Natural killer cell (primary cell): ENCODE results near the gene RAX2. TPM values are rescaled to one million over a fixed set of nuclear protein-coding genes. Genes with fewer than 3 reads are reported as not detected.

Source experiments
- ATAC-seq, 3 donors: fragments of 150-1000 bp in 2 of 3; fragments of 200-7000 bp in 1 of 3; cut with Tn5 transposase; 1 replicate in 1 of 3; 2 replicates in 2 of 3; pipeline ENCODE4 v1.10.0; 2021; ENCODE audit warnings: mild to moderate bottlenecking in 2 of 3, moderate library complexity in 2 of 3
- DNase-seq, 2 donors: peaks; one replicate each; pipeline versions ENCODE4 v3.0.0 to v3.0.0-alpha.2; 2013 to 2021; ENCODE audit warnings: mixed read lengths in 1 of 2
- H3K27ac ChIP-seq: one replicate; pipeline ENCODE4 v1.5.1; 2013; ENCODE audit warnings: mild to moderate bottlenecking, low read length
- H3K27me3 ChIP-seq: one replicate; pipeline ENCODE4 v1.6.1; 2013; ENCODE audit warnings: low read length; ENCODE audit not compliant: control insufficient read depth, insufficient read depth
- H3K36me3 ChIP-seq: one replicate; pipeline ENCODE4 v1.6.1; 2013; ENCODE audit warnings: low read length; ENCODE audit not compliant: control insufficient read depth, insufficient read depth
- H3K4me1 ChIP-seq: one replicate; pipeline ENCODE4 v1.6.1; 2013; ENCODE audit warnings: low read length; ENCODE audit not compliant: control insufficient read depth, insufficient read depth
- H3K4me3 ChIP-seq: one replicate; pipeline ENCODE4 v1.5.1; 2013; ENCODE audit warnings: low read length
- H3K9me3 ChIP-seq: one replicate; pipeline ENCODE4 v1.6.1; 2013; ENCODE audit warnings: low read length; ENCODE audit not compliant: control insufficient read depth, insufficient read depth
- H3K27ac Mint-ChIP-seq, 2 donors: one replicate each; pipeline ENCODE4 v1.8.0; 2022; ENCODE audit warnings: mild to moderate bottlenecking in 2 of 2, mixed read lengths in 2 of 2, moderate library complexity in 1 of 2
- H3K27me3 Mint-ChIP-seq, 2 donors: one replicate each; pipeline ENCODE4 v1.8.0; 2022; ENCODE audit warnings: low read depth in 2 of 2, mixed read lengths in 2 of 2
- H3K36me3 Mint-ChIP-seq: one replicate; pipeline ENCODE4 v1.8.0; 2022; ENCODE audit warnings: mixed read lengths
- H3K4me1 Mint-ChIP-seq, 2 donors: one replicate each; pipeline ENCODE4 v1.8.0; 2022; ENCODE audit warnings: mixed read lengths in 2 of 2
- H3K4me3 Mint-ChIP-seq: one replicate; pipeline ENCODE4 v1.8.0; 2022; ENCODE audit warnings: mild to moderate bottlenecking, moderate library complexity, mixed read lengths
- H3K9me3 Mint-ChIP-seq, 2 donors: one replicate each; pipeline ENCODE4 v1.8.0; 2022; ENCODE audit warnings: mixed read lengths in 2 of 2
- WGBS: methylation state at CpG from one replicate; pipeline ENCODE4 v1.1.7; 2013; ENCODE audit warnings: missing lambda C conversion rate; ENCODE audit not compliant: insufficient coverage; 5-methylcytosine and 5-hydroxymethylcytosine counted together
- intact Hi-C: fragments of 100-400 bp; cut with micrococcal nuclease; formaldehyde crosslinking; loops from one replicate; pipeline ENCODE4 v1.14.2; 2022
- total RNA-seq, 4 donors: library from RNA; stranded (reverse); fragments of 120-200 nt in 1 of 4; gene quantifications; one replicate each; pipeline versions ENCODE4 v1.2.3 to v1.2.4, GENCODE V29; 2013 to 2022
- TF ChIP-seq, protein P1 (sequence below): fragments of 200-600 bp; IDR thresholded peaks from one replicate; pipeline ENCODE4 v1.8.0; 2022; ENCODE audit warnings: antibody characterized with exemption

RAX2 gene
- total RNA-seq, 3 donors from 2014 or later (not counting 1 experiment from before 2014, with no cell fraction given), result not detected

DNA sequence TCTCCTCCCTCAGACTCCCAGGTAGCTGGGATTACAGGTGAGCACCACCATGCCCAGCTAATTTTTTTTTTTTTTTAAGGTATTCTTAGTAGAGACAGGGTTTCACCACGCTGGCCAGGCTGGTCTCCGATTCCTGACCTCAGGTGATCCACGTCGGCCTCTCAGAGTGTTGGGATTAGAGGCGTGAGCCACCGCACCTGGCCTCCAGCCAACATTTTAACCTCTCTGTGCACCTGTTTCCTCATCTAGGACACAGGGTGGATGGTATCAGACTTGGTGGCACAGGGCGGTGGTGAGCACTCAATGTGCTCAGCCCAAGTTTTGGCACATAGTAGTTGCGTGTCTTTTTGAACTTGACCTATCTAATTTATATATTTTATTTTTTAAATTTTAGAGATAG lies 23.1 kb downstream of the RAX2 start:
- H3K9me3 ChIP-seq, result no peaks in the 10 kb centered on the region
- whole genome bisulfite sequencing, result 94% methylated on average over 7 of the region's 8 CpGs

DNA sequence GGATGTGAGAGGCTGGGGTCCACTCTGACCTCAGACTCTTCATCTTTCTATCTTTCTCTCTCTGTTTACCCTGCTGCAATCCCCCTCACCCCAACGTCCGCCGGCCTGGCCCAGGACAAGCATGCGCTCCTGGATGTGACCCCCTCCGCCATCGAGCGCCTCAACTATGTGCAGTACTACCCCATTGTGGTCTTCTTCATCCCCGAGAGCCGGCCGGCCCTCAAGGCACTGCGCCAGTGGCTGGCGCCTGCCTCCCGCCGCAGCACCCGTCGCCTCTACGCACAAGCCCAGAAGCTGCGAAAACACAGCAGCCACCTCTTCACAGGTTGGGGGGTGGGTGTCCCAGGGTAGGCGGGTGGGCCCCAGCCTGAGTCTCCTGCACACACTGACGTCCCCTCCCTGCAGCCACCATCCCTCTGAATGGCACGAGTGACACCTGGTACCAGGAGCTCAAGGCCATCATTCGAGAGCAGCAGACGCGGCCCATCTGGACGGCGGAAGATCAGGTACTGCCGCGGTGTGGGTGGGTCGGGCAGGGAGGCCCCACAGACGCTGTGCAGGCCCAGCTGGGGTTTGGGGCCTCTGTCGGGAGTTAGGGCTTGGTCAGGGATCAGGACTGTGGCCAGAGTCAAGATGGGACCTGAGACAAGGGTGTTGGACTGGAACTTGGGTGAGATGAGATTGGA lies 25.5 kb downstream of the RAX2 start:
- Mint-ChIP-seq H3K27ac (no peak overlapping the region), H3K4me1 (no peaks in the 10 kb centered on the region), H3K27me3 (no peaks in the 10 kb centered on the region), H3K36me3 (no peaks in the 10 kb centered on the region), H3K4me3 (no peak overlapping the region), H3K9me3 (no peaks in the 10 kb centered on the region)
- no peak for DNase-seq
- Histone ChIP-seq H3K4me1 (no peaks in the 10 kb centered on the region), H3K9me3 (no peaks in the 10 kb centered on the region), H3K27ac (no peak overlapping the region), H3K4me3 (no peak overlapping the region), H3K27me3 (no peaks in the 10 kb centered on the region), H3K36me3 (peaks cover 16% of the 10 kb centered on the region)
- TF ChIP-seq, protein P1, sequence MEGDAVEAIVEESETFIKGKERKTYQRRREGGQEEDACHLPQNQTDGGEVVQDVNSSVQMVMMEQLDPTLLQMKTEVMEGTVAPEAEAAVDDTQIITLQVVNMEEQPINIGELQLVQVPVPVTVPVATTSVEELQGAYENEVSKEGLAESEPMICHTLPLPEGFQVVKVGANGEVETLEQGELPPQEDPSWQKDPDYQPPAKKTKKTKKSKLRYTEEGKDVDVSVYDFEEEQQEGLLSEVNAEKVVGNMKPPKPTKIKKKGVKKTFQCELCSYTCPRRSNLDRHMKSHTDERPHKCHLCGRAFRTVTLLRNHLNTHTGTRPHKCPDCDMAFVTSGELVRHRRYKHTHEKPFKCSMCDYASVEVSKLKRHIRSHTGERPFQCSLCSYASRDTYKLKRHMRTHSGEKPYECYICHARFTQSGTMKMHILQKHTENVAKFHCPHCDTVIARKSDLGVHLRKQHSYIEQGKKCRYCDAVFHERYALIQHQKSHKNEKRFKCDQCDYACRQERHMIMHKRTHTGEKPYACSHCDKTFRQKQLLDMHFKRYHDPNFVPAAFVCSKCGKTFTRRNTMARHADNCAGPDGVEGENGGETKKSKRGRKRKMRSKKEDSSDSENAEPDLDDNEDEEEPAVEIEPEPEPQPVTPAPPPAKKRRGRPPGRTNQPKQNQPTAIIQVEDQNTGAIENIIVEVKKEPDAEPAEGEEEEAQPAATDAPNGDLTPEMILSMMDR, result no peak
- whole genome bisulfite sequencing, result 84% methylated on average over 31 of the region's 31 CpGs
- intact Hi-C loops, result no loop called here
- no peak for ATAC-seq

More for the DNA sequence above, 23.1 kb downstream of the RAX2 start:
- H3K4me1 ChIP-seq, result no peaks in the 10 kb centered on the region
- no peaks in the 10 kb centered on the region for H3K27me3 ChIP-seq
- Mint-ChIP-seq H3K9me3 (no peaks in the 10 kb centered on the region), H3K27ac (no peak overlapping the region), H3K4me3 (no peak overlapping the region), H3K36me3 (no peaks in the 10 kb centered on the region), H3K27me3 (no peaks in the 10 kb centered on the region), H3K4me1 (no peaks in the 10 kb centered on the region)
- DNase-seq (no peak), ATAC-seq (no peak)
- H3K4me3 ChIP-seq, result no peak overlapping the region
- peaks cover 26% of the 10 kb centered on the region for H3K36me3 ChIP-seq
- H3K27ac ChIP-seq, result no peak overlapping the region
- intact Hi-C loops, result no loop called here
- TF ChIP-seq, protein P1, result no peak

DNA sequence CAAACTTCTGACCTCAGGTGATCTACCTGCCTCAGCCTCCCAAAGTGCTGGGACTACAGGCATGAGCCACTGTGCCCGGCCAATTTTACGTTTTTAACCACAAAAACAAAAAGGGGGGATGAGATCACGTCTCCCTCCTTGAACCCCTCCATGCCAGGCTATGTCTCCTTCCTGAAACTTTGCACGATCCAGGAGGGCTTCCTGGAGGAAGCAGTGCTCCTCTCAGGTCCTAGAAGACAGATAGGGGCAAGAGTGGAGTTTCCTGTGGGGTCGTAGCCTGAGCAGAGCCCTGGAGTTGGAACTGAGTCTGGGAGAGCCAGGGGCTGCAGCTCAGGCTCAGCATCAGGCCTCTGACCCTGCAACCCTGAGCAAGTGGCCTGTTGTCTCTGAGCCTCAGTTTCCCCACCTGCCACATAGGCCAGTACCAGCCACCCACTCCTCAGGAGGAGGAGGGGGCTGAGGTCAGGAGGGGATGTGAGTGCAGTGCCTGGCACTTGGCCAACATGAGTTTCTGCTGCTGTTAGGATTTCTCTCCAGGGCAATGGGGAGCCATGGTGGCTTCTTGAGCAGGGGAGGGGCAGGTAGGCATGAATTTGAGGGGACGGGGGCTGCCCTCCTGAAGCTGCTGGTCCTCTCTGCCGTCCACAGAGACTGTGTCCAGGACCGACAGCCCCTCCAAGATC lies 26.5 kb downstream of the RAX2 start:
- TF ChIP-seq, protein P1, result no peak
- no peak for DNase-seq
- Histone ChIP-seq H3K27me3 (no peaks in the 10 kb centered on the region), H3K4me3 (no peak overlapping the region), H3K36me3 (peaks cover 10% of the 10 kb centered on the region), H3K9me3 (no peaks in the 10 kb centered on the region), H3K4me1 (no peaks in the 10 kb centered on the region), H3K27ac (no peak overlapping the region)
- intact Hi-C loops, result no loop called here
- WGBS, result 73% methylated on average over 7 of the region's 8 CpGs
- H3K36me3 Mint-ChIP-seq, result no peaks in the 10 kb centered on the region
- H3K4me3 Mint-ChIP-seq, result no peak overlapping the region
- no peaks in the 10 kb centered on the region for H3K27me3 Mint-ChIP-seq
- no peaks in the 10 kb centered on the region for H3K4me1 Mint-ChIP-seq
- no peak for ATAC-seq
- H3K9me3 Mint-ChIP-seq, result no peaks in the 10 kb centered on the region
- H3K27ac Mint-ChIP-seq, result no peak overlapping the region
